H1 (cell line): Measurements from ENCODE around the gene RPL41. TPM values are rescaled to one million over a fixed set of nuclear protein-coding genes. Genes with fewer than 3 reads are reported as not detected.

ENCODE experiments used
- CTCF ChIA-PET: fragments of 300-600 bp; sonication (Branson Sonifier 250); formaldehyde crosslinking; loops from one replicate; lab custom pipeline; 2021; ENCODE audit not compliant: partially characterized antibody; lab: Charles Lee
- POLR2A ChIA-PET: fragments of 300-600 bp; sonication (Branson Sonifier 250); formaldehyde crosslinking; loops from one replicate; lab custom pipeline; 2021; ENCODE audit warnings: inconsistent platforms; ENCODE audit not compliant: partially characterized antibody; lab: Charles Lee
- DNase-seq, 2 experiments: peaks; one replicate each; pipeline versions ENCODE4 v3.0.0 to v3.0.0-alpha.2; 2010 to 2022; ENCODE audit warnings: low spot score in 2 of 2, low read depth in 1 of 2, mixed read lengths in 1 of 2
- FAIRE-seq: peaks from 2 replicates; lab custom pipeline; 2011; peaks lifted over from hg19 to GRCh38; lab: Jason Lieb, UNC
- H2AFZ ChIP-seq: 2 replicates; pipeline ENCODE4 v1.8.1; 2012; ENCODE audit warnings: low read length, inconsistent platforms
- H2AK5ac ChIP-seq: 2 replicates; pipeline ENCODE4 v1.6.1; 2013; ENCODE audit warnings: low read depth, low read length
- H2BK120ac ChIP-seq: replicated peaks from 2 replicates; pipeline ENCODE3; 2013; ENCODE audit warnings: low read depth, low read length, inconsistent platforms
- H2BK12ac ChIP-seq: 2 replicates; pipeline ENCODE4 v1.6.1; 2013; ENCODE audit warnings: low read depth, low read length
- H2BK15ac ChIP-seq: 2 replicates; pipeline ENCODE4 v1.6.1; 2013; ENCODE audit warnings: low read length
- H2BK20ac ChIP-seq: 2 replicates; pipeline ENCODE4 v1.6.1; 2013; ENCODE audit warnings: low read length
- H2BK5ac ChIP-seq: 2 replicates; pipeline ENCODE4 v1.6.1; 2013; ENCODE audit warnings: low read depth, low read length
- H3K14ac ChIP-seq: 2 replicates; pipeline ENCODE4 v1.6.1; 2013; ENCODE audit warnings: inconsistent platforms; ENCODE audit not compliant: insufficient read length
- H3K18ac ChIP-seq: 2 replicates; pipeline ENCODE4 v1.6.1; 2013; ENCODE audit warnings: low read length; ENCODE audit errors: extremely low read depth
- H3K23ac ChIP-seq: 2 replicates; pipeline ENCODE4 v1.6.1; 2013; ENCODE audit warnings: inconsistent platforms; ENCODE audit not compliant: insufficient read length
- H3K23me2 ChIP-seq: 2 replicates; pipeline ENCODE4 v1.6.1; 2013; ENCODE audit warnings: low read depth, low read length
- H3K27ac ChIP-seq: 2 replicates; pipeline ENCODE4 v1.6.1; 2011; ENCODE audit warnings: low read depth, low read length, inconsistent platforms
- H3K27me3 ChIP-seq, 4 experiments: replicated peaks in 1 of 4; 1 replicate in 1 of 4; 2 replicates in 3 of 4; pipeline versions ENCODE4 v1.6.1 to v1.8.1; 2011 to 2013; ENCODE audit warnings: low read length in 3 of 4, mild to moderate bottlenecking in 3 of 4, inconsistent platforms in 2 of 4, mixed read lengths in 2 of 4, moderate library complexity in 1 of 4; ENCODE audit not compliant: control insufficient read depth in 3 of 4, insufficient read depth in 3 of 4; ENCODE audit errors: extremely low read depth in 1 of 4
- H3K36me3 ChIP-seq, 4 experiments: 2 replicates each; pipeline versions ENCODE4 v1.6.1 to v1.8.1; 2011 to 2013; ENCODE audit warnings: mild to moderate bottlenecking in 4 of 4, low read length in 3 of 4, moderate library complexity in 2 of 4, control low read depth in 1 of 4, inconsistent platforms in 1 of 4; ENCODE audit not compliant: insufficient read depth in 4 of 4, control insufficient read depth in 2 of 4
- H3K4ac ChIP-seq: replicated peaks from 2 replicates; pipeline ENCODE3; 2013; ENCODE audit warnings: low read length, low read depth, mixed read lengths, inconsistent platforms; ENCODE audit not compliant: insufficient read length
- H3K4me1 ChIP-seq, 4 experiments: replicated peaks in 1 of 4; 1 replicate in 1 of 4; 2 replicates in 3 of 4; pipeline versions ENCODE4 v1.6.1 to v1.8.1; 2011 to 2013; ENCODE audit warnings: low read length in 3 of 4, inconsistent platforms in 2 of 4, mixed read lengths in 1 of 4; ENCODE audit not compliant: insufficient read depth in 4 of 4, control insufficient read depth in 3 of 4
- H3K4me2 ChIP-seq, 2 experiments: 2 replicates each; pipeline versions ENCODE4 v1.6.1 to v1.8.1; 2011 to 2013; ENCODE audit warnings: low read depth in 2 of 2, low read length in 2 of 2, control low read depth in 1 of 2, inconsistent platforms in 1 of 2, mild to moderate bottlenecking in 1 of 2; ENCODE audit not compliant: insufficient read depth in 1 of 2
- H3K4me3 ChIP-seq, 4 experiments: fragments of 200-600, 300-600 bp in 1 of 4; sonication (generic), shearing (Covaris generic), sonication (Bioruptor Twin) in 1 of 4; 2 replicates each; pipeline versions ENCODE4 v1.5.1 to v1.8.1; 2011 to 2016; ENCODE audit warnings: low read length in 4 of 4, low read depth in 3 of 4, control low read depth in 2 of 4, inconsistent platforms in 2 of 4, mild to moderate bottlenecking in 2 of 4, mixed read lengths in 1 of 4, moderate library complexity in 1 of 4; ENCODE audit not compliant: insufficient read depth in 2 of 4; ENCODE audit errors: extremely low read depth in 1 of 4
- H3K56ac ChIP-seq: replicated peaks from 2 replicates; pipeline ENCODE3; 2013; ENCODE audit warnings: low read depth, mild to moderate bottlenecking, mixed read lengths, low read length, inconsistent platforms; ENCODE audit not compliant: insufficient read length
- H3K79me1 ChIP-seq: 2 replicates; pipeline ENCODE4 v1.6.1; 2013; ENCODE audit warnings: low read depth, low read length, control low read depth
- H3K79me2 ChIP-seq, 2 experiments: 2 replicates each; pipeline versions ENCODE4 v1.6.1 to v1.8.1; 2012 to 2013; ENCODE audit warnings: low read length in 2 of 2, mild to moderate bottlenecking in 2 of 2, inconsistent platforms in 1 of 2; ENCODE audit not compliant: insufficient read depth in 2 of 2, control insufficient read depth in 1 of 2
- H3K9ac ChIP-seq, 4 experiments: replicated peaks in 1 of 4; 1 replicate in 1 of 4; 2 replicates in 3 of 4; pipeline versions ENCODE4 v1.6.1 to v1.8.1; 2011 to 2013; ENCODE audit warnings: low read depth in 3 of 4, low read length in 3 of 4, control low read depth in 2 of 4, mild to moderate bottlenecking in 2 of 4, moderate library complexity in 2 of 4, inconsistent platforms in 1 of 4; ENCODE audit errors: extremely low read depth in 1 of 4
- H3K9me3 ChIP-seq, 2 experiments: 2 replicates each; pipeline versions ENCODE4 v1.6.1 to v1.8.1; 2012 to 2013; ENCODE audit warnings: mild to moderate bottlenecking in 2 of 2, moderate library complexity in 2 of 2, control low read depth in 1 of 2, inconsistent platforms in 1 of 2, low read depth in 1 of 2, low read length in 1 of 2, mixed read lengths in 1 of 2; ENCODE audit not compliant: insufficient read depth in 2 of 2
- H4K20me1 ChIP-seq, 2 experiments: replicated peaks in 1 of 2; 2 replicates each; pipeline versions ENCODE3 to v1.8.1; 2011 to 2013; ENCODE audit warnings: inconsistent platforms in 2 of 2, low read length in 2 of 2, mild to moderate bottlenecking in 1 of 2; ENCODE audit not compliant: insufficient read depth in 2 of 2, control insufficient read depth in 1 of 2
- H4K5ac ChIP-seq: 2 replicates; pipeline ENCODE4 v1.6.1; 2013; ENCODE audit warnings: low read length, low read depth, mixed read lengths, inconsistent platforms; ENCODE audit not compliant: insufficient read length
- H4K8ac ChIP-seq: 2 replicates; pipeline ENCODE4 v1.8.0; 2013; ENCODE audit warnings: mild to moderate bottlenecking, moderate library complexity, low read length, inconsistent platforms; ENCODE audit not compliant: insufficient read depth; ENCODE audit errors: extremely low read depth
- H4K91ac ChIP-seq: replicated peaks from 2 replicates; pipeline ENCODE3; 2013; ENCODE audit warnings: low read length, mixed read lengths, inconsistent platforms; ENCODE audit not compliant: insufficient read length
- ASH2L ChIP-seq: fragments of 200-600, 300-600 bp; sonication (generic); IDR thresholded peaks from one replicate; pipeline ENCODE4 v1.7.1; 2017; ENCODE audit warnings: low read length
- BCL11A ChIP-seq, 2 experiments: IDR thresholded peaks; one replicate each; pipeline ENCODE4 v1.6.1; 2011; ENCODE audit warnings: low read depth in 2 of 2, low read length in 2 of 2, mild to moderate bottlenecking in 2 of 2
- CBX5 ChIP-seq: fragments of 300-800, 300-1000 bp; sonication (generic); IDR thresholded peaks from 2 replicates; pipeline ENCODE4 v1.7.1; 2016; ENCODE audit warnings: antibody characterized with exemption, low read length, low read depth
- CHD1 ChIP-seq: IDR thresholded peaks from 2 replicates; pipeline ENCODE4 v1.6.1; 2012; ENCODE audit warnings: low read depth, low read length, improper control_type of control experiment
- CREB1 ChIP-seq: IDR thresholded peaks from 2 replicates; pipeline ENCODE4 v1.6.1; 2012; ENCODE audit warnings: inconsistent platforms
- E2F6 ChIP-seq: IDR thresholded peaks from 2 replicates; pipeline ENCODE4 v1.6.1; 2012; ENCODE audit warnings: inconsistent platforms
- FOSL1 ChIP-seq: IDR thresholded peaks from 2 replicates; pipeline ENCODE4 v1.6.1; 2011; ENCODE audit warnings: mild to moderate bottlenecking, low read depth, low read length, moderate library complexity; ENCODE audit not compliant: insufficient read depth
- HDAC2 ChIP-seq, 2 experiments: fragments of 300-600 bp in 1 of 2; sonication (generic) in 1 of 2; IDR thresholded peaks; 2 replicates each; pipeline ENCODE4 v1.6.1; 2011 to 2012; ENCODE audit warnings: low read depth in 2 of 2, low read length in 2 of 2, mild to moderate bottlenecking in 2 of 2, moderate library complexity in 2 of 2, borderline replicate concordance in 1 of 2, inconsistent platforms in 1 of 2
- NANOG ChIP-seq: IDR thresholded peaks from 2 replicates; pipeline ENCODE4 v1.6.1; 2011; ENCODE audit warnings: low read length, low read depth, mild to moderate bottlenecking, inconsistent platforms; ENCODE audit not compliant: insufficient read depth, poor library complexity, severe bottlenecking
- SAP30 ChIP-seq: fragments of 300-600 bp; sonication (generic); IDR thresholded peaks from 2 replicates; pipeline ENCODE4 v1.7.1; 2012; ENCODE audit warnings: low read length, moderate library complexity, mild to moderate bottlenecking, inconsistent platforms; ENCODE audit not compliant: insufficient read depth, insufficient replicate concordance
- ZNF274 ChIP-seq: IDR thresholded peaks from 2 replicates; pipeline ENCODE4 v1.7.0; 2012; ENCODE audit warnings: low read length, borderline replicate concordance; ENCODE audit errors: extremely low read depth
- WGBS, 2 experiments: shearing (Covaris generic) in 1 of 2; methylation state at CpG; one replicate each; pipeline versions ENCODE4 v1.1.6 to v1.1.7; 2013 to 2015; ENCODE audit warnings: low lambda C conversion rate in 2 of 2, mixed read lengths in 2 of 2, inconsistent platforms in 1 of 2, low coverage in 1 of 2, missing lambda C conversion rate in 1 of 2; ENCODE audit not compliant: insufficient replicate concordance in 2 of 2, insufficient coverage in 1 of 2, insufficient read length in 1 of 2; ENCODE audit errors: extremely low coverage in 1 of 2, missing lambda C conversion rate in 1 of 2; 5-methylcytosine and 5-hydroxymethylcytosine counted together
- polyA plus RNA-seq, 7 experiments: library from polyadenylated mRNA; depleted of rRNA in 3 of 7; stranded (reverse) in 5 of 7; unstranded in 2 of 7; fragments of >200 nt in 5 of 7; fragments of 200-250 nt in 2 of 7; gene quantifications; 1 replicate in 5 of 7; 2 replicates in 1 of 7; 4 replicates in 1 of 7; pipeline versions ENCODE4 v1.2.1 to v1.2.3, GENCODE V29; 2011 to 2013; ENCODE audit warnings: missing spikeins in 2 of 7, mixed read lengths in 2 of 7
- total RNA-seq: library from RNA; stranded (reverse); fragmentation: NEBNext Ultra II Directional; extraction: Animal tissue kit (Norgen Biotek cat#: 25700); gene quantifications from 2 replicates; pipeline ENCODE4 v1.2.1, GENCODE V29; 2021
- TF ChIP-seq, protein P1 (sequence below): IDR thresholded peaks from 2 replicates; pipeline ENCODE4 v1.6.1; 2012; ENCODE audit warnings: inconsistent platforms

Gene RPL41
- total and polyA plus RNA-seq, 2 of the 8 experiments (the other 6 are each of a cell fraction or from before 2014, with no cell fraction given), result 4,440 to 16,488 TPM

DNA sequence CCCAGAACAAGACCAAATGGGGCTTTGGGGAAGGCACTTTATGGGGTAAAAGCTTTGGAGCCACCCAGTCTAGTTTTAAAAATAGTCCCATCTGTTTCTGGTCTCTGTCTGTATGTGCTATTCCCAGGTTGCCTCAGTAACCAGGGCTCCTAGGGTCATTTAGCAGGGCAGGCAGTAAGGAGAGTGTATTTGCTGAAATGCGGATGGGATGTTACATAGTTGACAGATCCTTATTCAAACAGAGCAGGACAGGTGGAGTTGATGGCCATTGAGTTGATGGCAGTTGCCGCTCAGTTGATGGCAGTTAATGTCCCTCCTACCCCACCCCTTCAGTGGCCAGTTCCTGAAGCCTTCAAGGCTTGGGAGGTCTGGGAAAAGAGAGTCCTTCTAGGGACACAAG lies 6.2 kb downstream of the RPL41 start:
- H2BK5ac ChIP-seq, result no peak overlapping the region
- no peak overlapping the region for H3K4ac ChIP-seq
- no peak overlapping the region for H4K91ac ChIP-seq
- no peak overlapping the region for H2BK12ac ChIP-seq
- no peak overlapping the region for H2AFZ ChIP-seq
- H3K4me3 ChIP-seq, result no peak overlapping the region
- FAIRE-seq (no peak), DNase-seq (no peak)
- no peaks in the 10 kb centered on the region for H3K9me3 ChIP-seq
- peaks cover 0 to 3% of the 10 kb centered on the region in 2 experiments for H4K20me1 ChIP-seq
- peaks cover 0 to 4% of the 10 kb centered on the region in 2 experiments; a peak in 1 of 4 replicates for H3K79me2 ChIP-seq
- 92% methylated on average over 2 of the region's 2 CpGs; no CpG with 5 or more reads in 1 of the 2 experiments for WGBS, 2 experiments
- H3K9ac ChIP-seq, result no peak overlapping the region
- H3K4me2 ChIP-seq, result no peak overlapping the region
- no peaks in the 10 kb centered on the region; the same call in 1 of the 2 replicates for H3K79me1 ChIP-seq
- ChIA-PET CTCF (interaction anchor here (0.6 to 1.8 kb wide), 6 partner anchors 14 to 255 kb away, joined by 3 to 7 read pairs (median 4); partner anchors contain the start of genes RNF41 and SMARCC2), POLR2A (interaction anchor here (0.6 to 2.2 kb wide), 6 partner anchors 11 to 465 kb away, joined by 3 to 4 read pairs (median 4); no protein-coding TSS in a partner anchor)
- H3K4me1 ChIP-seq, result peaks cover 0 to 16% (median 10%) of the 10 kb centered on the region in 4 experiments; a peak in 5 of 7 replicates
- no peak overlapping the region for H4K8ac ChIP-seq
- peaks cover 8% of the 10 kb centered on the region for H3K23me2 ChIP-seq
- no peak overlapping the region for H2AK5ac ChIP-seq
- H2BK20ac ChIP-seq, result no peak overlapping the region
- no peaks in the 10 kb centered on the region for H3K27me3 ChIP-seq
- no peak overlapping the region for H3K18ac ChIP-seq
- no peak overlapping the region for H3K27ac ChIP-seq
- H2BK15ac ChIP-seq, result no peak overlapping the region
- H3K36me3 ChIP-seq, result peaks cover 0 to 11% (median 4%) of the 10 kb centered on the region in 4 experiments; a peak in 6 of 8 replicates
- no peak overlapping the region for H3K56ac ChIP-seq
- no peak overlapping the region for H2BK120ac ChIP-seq
- no peak overlapping the region for H3K14ac ChIP-seq
- no peak overlapping the region for H4K5ac ChIP-seq
- H3K23ac ChIP-seq, result no peak overlapping the region
- TF ChIP-seq CREB1 (no peak), NANOG (no peak), FOSL1 (no peak), BCL11A (IDR thresholded peaks at IDR 0.05; ENCODE audit: low read depth in 2 of 2, low read length in 2 of 2) (no peak), ZNF274 (no peak), SAP30 (no peak), ASH2L (no peak), E2F6 (no peak), CBX5 (no peak), HDAC2 (IDR thresholded peaks at IDR 0.05; ENCODE audit: borderline replicate concordance in 1 of 2, low read depth in 2 of 2, low read length in 2 of 2) (no peak), CHD1 (no peak)
- TF ChIP-seq, protein P1, sequence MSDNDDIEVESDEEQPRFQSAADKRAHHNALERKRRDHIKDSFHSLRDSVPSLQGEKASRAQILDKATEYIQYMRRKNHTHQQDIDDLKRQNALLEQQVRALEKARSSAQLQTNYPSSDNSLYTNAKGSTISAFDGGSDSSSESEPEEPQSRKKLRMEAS, result no peak
